ENCODE measurements around the gene TMIE. TPM values are rescaled to one million over a fixed set of nuclear protein-coding genes. Genes with fewer than 3 reads are reported as not detected.

Gene TMIE
- total and polyA plus RNA-seq, 5 experiments from 2014 or later, result 0.29 to 2.2 (median 1.4) TPM

GRCh38 chr3:46756642-46757041, 55.5 kb downstream of the TMIE start:
- Mint-ChIP-seq H3K4me3 (no peak overlapping the region), H3K27ac (no peak overlapping the region), H3K4me1 (peaks cover 3 to 9% (median 6%) of the 10 kb centered on the region in 4 donors), H3K9me3 (peaks cover 0 to 7% (median under 1%) of the 10 kb centered on the region in 9 donors), H3K36me3 (peaks cover 0 to 2% (median 0%) of the 10 kb centered on the region in 3 donors), H3K27me3 (peaks cover 2 to 7% (median 3%) of the 10 kb centered on the region in 5 donors)
- no peak for DNase-seq
- POLR2A ChIA-PET, result no interaction called here
- no peak for ATAC-seq

GRCh38 chr3:46759239-46760167, 58.3 kb downstream of the TMIE start:
- POLR2A ChIA-PET, result no interaction called here
- peaks cover 2 to 25% (median 10%) of the 10 kb centered on the region in 5 donors for H3K27me3 Mint-ChIP-seq
- H3K9me3 Mint-ChIP-seq, result peaks cover 12 to 35% (median 27%) of the 10 kb centered on the region in 9 donors
- ATAC-seq, result no peak
- no peak for DNase-seq
- no peak overlapping the region for H3K27ac Mint-ChIP-seq
- peaks cover 0 to 26% (median 13%) of the 10 kb centered on the region in 3 donors for H3K36me3 Mint-ChIP-seq
- H3K4me3 Mint-ChIP-seq, result no peak overlapping the region
- no peaks in the 10 kb centered on the region for H3K4me1 Mint-ChIP-seq

Other genes starting within 250 kb of the TMIE start
- gene LTF, start 236.5 kb upstream of the TMIE start, total RNA-seq, result not detected
- not detected for gene LTF, start 236.5 kb upstream of the TMIE start, polyA plus RNA-seq
- not detected for gene RTP3, start 203.4 kb upstream of the TMIE start, total RNA-seq
- not detected for gene RTP3, start 203.4 kb upstream of the TMIE start, polyA plus RNA-seq
- gene LRRC2, start 135.1 kb upstream of the TMIE start, total RNA-seq, result under 1 TPM; 0.26 to 0.33 TPM
- not detected for gene LRRC2, start 135.1 kb upstream of the TMIE start, polyA plus RNA-seq
- gene FAM240A, start 88.9 kb upstream of the TMIE start, total RNA-seq, result not detected
- not detected for gene FAM240A, start 88.9 kb upstream of the TMIE start, polyA plus RNA-seq
- 10 to 100 TPM in 1 of 2 experiments, 1 to 10 TPM in 1; 9.1 to 10.2 TPM for gene ALS2CL, start 7.7 kb upstream of the TMIE start, total RNA-seq
- gene ALS2CL, start 7.7 kb upstream of the TMIE start, polyA plus RNA-seq, result 1 to 10 TPM in 1 of 3 donors, under 1 TPM in 2; 0.48 to 1.2 (median 0.85) TPM
- not detected for gene PRSS50, start 16.5 kb downstream of the TMIE start, total RNA-seq
- under 1 TPM in 1 of 3 donors, not detected in 2; 0.05 TPM for gene PRSS50, start 16.5 kb downstream of the TMIE start, polyA plus RNA-seq
- not detected for gene MYL3, start 162.1 kb downstream of the TMIE start, total RNA-seq
- gene MYL3, start 162.1 kb downstream of the TMIE start, polyA plus RNA-seq, result not detected
- not detected for gene PTH1R, start 176.3 kb downstream of the TMIE start, total RNA-seq
- gene PTH1R, start 176.3 kb downstream of the TMIE start, polyA plus RNA-seq, result not detected